Endothelial cell of umbilical vein (primary cell): ENCODE data around the gene PTPRE.

ENCODE experiments used
- CTCF ChIP-seq, 2 donors: IDR thresholded peaks; 1 replicate in 1 of 2; 2 replicates in 1 of 2; pipeline ENCODE4 v1.5.1; 2011; ENCODE audit warnings: low read length in 2 of 2, mild to moderate bottlenecking in 2 of 2, moderate library complexity in 2 of 2, control low read depth in 1 of 2, inconsistent platforms in 1 of 2, low read depth in 1 of 2; ENCODE audit not compliant: insufficient read depth in 1 of 2; ENCODE audit errors: extremely low read depth in 1 of 2
- EZH2 ChIP-seq: IDR thresholded peaks from 2 replicates; pipeline ENCODE4 v1.6.1; 2012; ENCODE audit warnings: borderline replicate concordance, low read depth, mild to moderate bottlenecking, moderate library complexity, low read length, inconsistent platforms; ENCODE audit not compliant: severe bottlenecking
- FOS ChIP-seq: IDR thresholded peaks from 2 replicates; pipeline ENCODE4 v1.6.1; 2011; ENCODE audit warnings: mild to moderate bottlenecking, low read length, moderate library complexity, borderline replicate concordance; ENCODE audit not compliant: insufficient read depth
- MYC ChIP-seq: IDR thresholded peaks from one replicate; pipeline ENCODE4 v1.6.1; 2011; ENCODE audit warnings: mild to moderate bottlenecking, low read depth, low read length
- POLR2A ChIP-seq: IDR thresholded peaks from 2 replicates; pipeline ENCODE4 v1.6.1; 2012; ENCODE audit warnings: low read depth, mild to moderate bottlenecking, control low read depth, low read length
- POLR2AphosphoS5 ChIP-seq: IDR thresholded peaks from 2 replicates; pipeline ENCODE4 v1.6.1; 2012; ENCODE audit warnings: low read depth, mild to moderate bottlenecking, control low read depth, low read length, moderate library complexity; ENCODE audit not compliant: insufficient read depth

DNA sequence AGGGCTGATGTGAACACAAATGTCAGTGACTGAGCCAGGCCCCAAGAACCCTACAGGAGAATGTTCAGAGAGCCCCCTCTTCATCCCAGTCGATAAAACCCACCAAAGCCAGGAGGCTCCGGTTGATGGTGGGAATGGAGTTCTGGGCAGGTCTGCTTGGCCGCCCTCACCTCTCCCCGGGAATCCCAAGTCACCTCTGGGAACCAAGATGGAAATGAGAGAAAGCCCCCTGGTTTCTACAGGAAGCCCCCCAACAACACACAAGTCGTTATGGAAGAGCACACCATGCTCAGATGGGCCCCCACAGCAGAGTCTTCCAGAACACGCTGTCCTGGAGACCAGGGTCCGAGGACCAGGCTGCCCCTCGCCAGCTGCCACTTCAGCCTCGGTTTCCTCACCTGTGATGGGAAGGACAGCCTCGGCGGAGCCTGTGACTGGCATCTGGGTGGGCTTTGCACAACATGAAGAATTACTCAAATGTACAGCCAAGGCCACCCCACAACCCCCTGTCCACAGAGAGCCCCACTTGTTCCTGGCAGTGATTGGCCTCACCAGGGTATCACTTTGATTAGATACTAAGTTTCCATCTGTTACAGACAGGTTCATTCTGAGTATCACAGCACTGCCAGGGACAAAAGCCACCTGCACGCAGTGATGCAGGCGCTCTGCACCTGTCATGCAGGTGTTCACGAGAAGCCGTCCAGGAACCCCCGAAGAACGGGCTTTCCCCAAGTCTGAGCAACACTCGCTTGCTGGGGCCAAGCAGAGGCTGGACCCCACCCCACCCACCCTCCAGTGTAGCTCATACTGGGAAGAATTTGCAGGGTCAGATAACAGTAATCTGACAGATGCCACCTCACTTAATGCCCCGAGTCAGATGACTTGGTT lies 161.7 kb downstream of the PTPRE start:
- TF ChIP-seq POLR2AphosphoS5 (no peak), CTCF (IDR thresholded peaks at IDR 0.05; ENCODE audit: extremely low read depth in 1 of 2, insufficient read depth in 1 of 2, low read depth in 1 of 2, low read length in 2 of 2) (no peak), POLR2A (peak; percentile 23), MYC (no peak), FOS (no peak), EZH2 (no peak)
